Mesendoderm (in vitro differentiated cells): Measurements from ENCODE around the gene ALDH1A3.
A peak's percentile ranks its signal among the peaks of the same experiment; 100 is the strongest.

Experiments used
- DNase-seq: peaks from one replicate; pipeline ENCODE4 v3.0.0; 2013
- H2AK5ac ChIP-seq: 2 replicates; pipeline ENCODE4 v1.6.1; 2013; ENCODE audit warnings: low read length, inconsistent platforms
- H2BK120ac ChIP-seq: 2 replicates; pipeline ENCODE4 v1.6.1; 2013; ENCODE audit warnings: low read depth, mild to moderate bottlenecking, low read length, moderate library complexity, mixed read lengths
- H2BK15ac ChIP-seq: replicated peaks from 2 replicates; pipeline ENCODE4 v1.6.1; 2013; ENCODE audit warnings: low read depth, mild to moderate bottlenecking, moderate library complexity
- H2BK5ac ChIP-seq: 2 replicates; pipeline ENCODE4 v1.6.1; 2013; ENCODE audit warnings: low read length, inconsistent platforms
- H3K18ac ChIP-seq: 2 replicates; pipeline ENCODE4 v1.6.1; 2013; ENCODE audit warnings: mild to moderate bottlenecking, low read length, mixed read lengths
- H3K23ac ChIP-seq: one replicate; pipeline ENCODE4 v1.6.1; 2013; ENCODE audit warnings: low read length
- H3K27ac ChIP-seq: 2 replicates; pipeline ENCODE4 v1.5.1; 2013; ENCODE audit warnings: low read depth, mild to moderate bottlenecking, inconsistent platforms, low read length, moderate library complexity
- H3K27me3 ChIP-seq: 2 replicates; pipeline ENCODE4 v1.6.1; 2013; ENCODE audit warnings: low read length, control low read depth, mild to moderate bottlenecking, inconsistent platforms; ENCODE audit not compliant: insufficient read depth, poor library complexity
- H3K36me3 ChIP-seq: 2 replicates; pipeline ENCODE4 v1.6.1; 2013; ENCODE audit warnings: low read length, inconsistent platforms; ENCODE audit not compliant: control insufficient read depth, insufficient read depth
- H3K4ac ChIP-seq: one replicate; pipeline ENCODE4 v1.6.1; 2013; ENCODE audit warnings: low read depth, mild to moderate bottlenecking, low read length, moderate library complexity
- H3K4me1 ChIP-seq: 2 replicates; pipeline ENCODE4 v1.6.1; 2013; ENCODE audit warnings: low read depth, low read length, inconsistent platforms; ENCODE audit not compliant: control insufficient read depth
- H3K4me2 ChIP-seq: 2 replicates; pipeline ENCODE4 v1.6.1; 2013; ENCODE audit warnings: low read length
- H3K4me3 ChIP-seq: 2 replicates; pipeline ENCODE4 v1.5.1; 2013; ENCODE audit warnings: mild to moderate bottlenecking, low read length
- H3K56ac ChIP-seq: one replicate; pipeline ENCODE4 v1.6.1; 2013; ENCODE audit warnings: low read length
- H3K79me1 ChIP-seq: 2 replicates; pipeline ENCODE4 v1.6.1; 2013; ENCODE audit warnings: low read length, inconsistent platforms
- H3K79me2 ChIP-seq: 2 replicates; pipeline ENCODE4 v1.6.1; 2013; ENCODE audit warnings: mild to moderate bottlenecking, low read length; ENCODE audit not compliant: control insufficient read depth, insufficient read depth
- H3K9ac ChIP-seq: 2 replicates; pipeline ENCODE4 v1.6.1; 2013; ENCODE audit warnings: low read length, inconsistent platforms
- H4K5ac ChIP-seq: one replicate; pipeline ENCODE4 v1.6.1; 2013; ENCODE audit warnings: low read length
- H4K8ac ChIP-seq: one replicate; pipeline ENCODE4 v1.6.1; 2013; ENCODE audit warnings: low read depth, mild to moderate bottlenecking, control low read depth, low read length, moderate library complexity
- WGBS: extraction: QIAGEN DNeasy Blood & Tissue Kit; methylation state at CpG from one replicate; pipeline ENCODE4 v1.1.7; 2013; ENCODE audit warnings: low lambda C conversion rate, missing lambda C conversion rate; ENCODE audit not compliant: insufficient coverage; ENCODE audit errors: extremely low coverage; 5-methylcytosine and 5-hydroxymethylcytosine counted together

Gene ALDH1A3

GRCh38 chr15:100902436-100903167 is 23.0 kb downstream of the ALDH1A3 start:
- no peak overlapping the region for H4K8ac ChIP-seq
- H3K27ac ChIP-seq: no peak overlapping the region
- H3K4me1 ChIP-seq: peaks cover 9% of the 10 kb centered on the region
- H2AK5ac ChIP-seq: no peak overlapping the region
- no peaks in the 10 kb centered on the region for H3K79me1 ChIP-seq
- H3K56ac ChIP-seq: peak overlapping the region; percentile 17
- no peaks in the 10 kb centered on the region for H3K27me3 ChIP-seq
- no peak overlapping the region for H3K4ac ChIP-seq
- H3K4me3 ChIP-seq: no peak overlapping the region
- H3K18ac ChIP-seq: no peak overlapping the region
- no peaks in the 10 kb centered on the region for H3K36me3 ChIP-seq
- no peaks in the 10 kb centered on the region for H3K79me2 ChIP-seq
- H2BK120ac ChIP-seq: no peak overlapping the region
- no peak overlapping the region for H3K4me2 ChIP-seq
- H3K9ac ChIP-seq: no peak overlapping the region
- WGBS: no CpG with 5 or more reads among the region's 22 CpGs
- no peak overlapping the region for H3K23ac ChIP-seq
- H2BK15ac ChIP-seq: no peak overlapping the region
- H4K5ac ChIP-seq: no peak overlapping the region
- DNase-seq: no peak
- no peak overlapping the region for H2BK5ac ChIP-seq

GRCh38 chr15:100903168-100903554 is 23.5 kb downstream of the ALDH1A3 start:
- Histone ChIP-seq H3K4ac (no peak overlapping the region), H2BK5ac (no peak overlapping the region), H4K8ac (no peak overlapping the region), H3K4me1 (peaks cover 9% of the 10 kb centered on the region), H3K4me2 (no peak overlapping the region), H3K4me3 (no peak overlapping the region), H2AK5ac (no peak overlapping the region), H3K27me3 (no peaks in the 10 kb centered on the region), H2BK15ac (no peak overlapping the region), H3K36me3 (no peaks in the 10 kb centered on the region), H3K56ac (no peak overlapping the region), H3K79me1 (no peaks in the 10 kb centered on the region), H3K27ac (no peak overlapping the region), H3K18ac (no peak overlapping the region), H3K79me2 (no peaks in the 10 kb centered on the region), H4K5ac (no peak overlapping the region), H3K23ac (no peak overlapping the region), H2BK120ac (no peak overlapping the region), H3K9ac (no peak overlapping the region)
- no peak for DNase-seq
- no CpG with 5 or more reads among the region's 3 CpGs for WGBS

- Histone ChIP-seq H3K79me2 (no peaks in the 10 kb centered on the region), H2BK5ac (no peak overlapping the region), H2AK5ac (no peak overlapping the region), H3K27ac (no peak overlapping the region), H3K9ac (no peak overlapping the region), H3K56ac (no peak overlapping the region), H3K23ac (no peak overlapping the region), H3K4ac (no peak overlapping the region), H3K79me1 (no peaks in the 10 kb centered on the region), H3K18ac (no peak overlapping the region), H2BK120ac (no peak overlapping the region), H4K5ac (no peak overlapping the region), H3K4me2 (no peak overlapping the region), H2BK15ac (no peak overlapping the region), H3K27me3 (no peaks in the 10 kb centered on the region), H4K8ac (no peak overlapping the region), H3K4me3 (no peak overlapping the region), H3K4me1 (no peaks in the 10 kb centered on the region), H3K36me3 (no peaks in the 10 kb centered on the region)
- DNase-seq: no peak
- WGBS: no CpG with 5 or more reads among the region's 8 CpGs
Measured at GRCh38 chr15:100905850-100906249, 26.2 kb downstream of the ALDH1A3 start.

- Histone ChIP-seq H2BK120ac (no peak overlapping the region), H3K4me3 (no peak overlapping the region), H3K4me1 (no peaks in the 10 kb centered on the region), H3K4me2 (no peak overlapping the region), H3K79me1 (no peaks in the 10 kb centered on the region), H3K27me3 (no peaks in the 10 kb centered on the region), H2BK15ac (no peak overlapping the region), H3K4ac (no peak overlapping the region), H4K5ac (no peak overlapping the region), H2BK5ac (no peak overlapping the region), H3K56ac (no peak overlapping the region), H3K9ac (no peak overlapping the region), H3K79me2 (no peaks in the 10 kb centered on the region), H3K18ac (no peak overlapping the region), H3K23ac (no peak overlapping the region), H3K36me3 (no peaks in the 10 kb centered on the region), H2AK5ac (no peak overlapping the region), H3K27ac (no peak overlapping the region), H4K8ac (no peak overlapping the region)
- no peak for DNase-seq
- no CpG with 5 or more reads among the region's 6 CpGs for WGBS
Measured at GRCh38 chr15:100908466-100908865, 28.8 kb downstream of the ALDH1A3 start.

- Histone ChIP-seq H3K79me1 (no peaks in the 10 kb centered on the region), H2BK5ac (no peak overlapping the region), H4K5ac (no peak overlapping the region), H3K18ac (no peak overlapping the region), H3K4ac (no peak overlapping the region), H3K4me2 (no peak overlapping the region), H2AK5ac (no peak overlapping the region), H3K27me3 (no peaks in the 10 kb centered on the region), H3K79me2 (no peaks in the 10 kb centered on the region), H3K9ac (no peak overlapping the region), H3K4me3 (no peak overlapping the region), H2BK120ac (no peak overlapping the region), H3K23ac (no peak overlapping the region), H2BK15ac (no peak overlapping the region), H3K56ac (no peak overlapping the region), H3K4me1 (no peaks in the 10 kb centered on the region), H4K8ac (no peak overlapping the region), H3K36me3 (no peaks in the 10 kb centered on the region), H3K27ac (no peak overlapping the region)
- WGBS: no CpG with 5 or more reads among the region's 4 CpGs
- no peak for DNase-seq
Measured at GRCh38 chr15:100909565-100909964, 29.9 kb downstream of the ALDH1A3 start.
